LNCaP clone FGC (cell line): ENCODE measurements around the gene MCFD2.
A peak's percentile ranks its signal among the peaks of the same experiment; 100 is the strongest.
"Not testable (repeated sequence)": the region's sequence is repeated elsewhere in the genome, so short reads cannot be mapped to it uniquely, and the experiment has no call there.

ENCODE experiments used
- DNase-seq: peaks from one replicate; pipeline ENCODE4 v3.0.0-alpha.2; 2011; ENCODE audit warnings: low read depth
- H3K4me3 ChIP-seq: 2 replicates; pipeline ENCODE4 v1.5.1; 2011; ENCODE audit warnings: mild to moderate bottlenecking, low read depth, low read length, control low read depth
- CTCF ChIP-seq: IDR thresholded peaks from 2 replicates; pipeline ENCODE4 v1.5.1; 2012; ENCODE audit warnings: mild to moderate bottlenecking; ENCODE audit not compliant: control insufficient read depth, insufficient read depth; ENCODE audit errors: extremely low read depth

Gene MCFD2

GRCh38 chr2:46878240-46878877 is 37.2 kb downstream of the MCFD2 start:
- DNase-seq, result no peak
- TF ChIP-seq CTCF, result no peak
- H3K4me3 ChIP-seq, result no peak overlapping the region

GRCh38 chr2:46877619-46878113 is 37.9 kb downstream of the MCFD2 start:
- H3K4me3 ChIP-seq, result no peak overlapping the region
- no peak for TF ChIP-seq CTCF
- DNase-seq, result no peak

GRCh38 chr2:46876741-46877384 is 38.7 kb downstream of the MCFD2 start:
- no peak overlapping the region for H3K4me3 ChIP-seq
- DNase-seq, result peak; percentile 40
- peak; percentile 41 for TF ChIP-seq CTCF

GRCh38 chr2:46875962-46876689 is 39.5 kb downstream of the MCFD2 start:
- DNase-seq, H3K4me3 ChIP-seq: not testable (repeated sequence)

- TF ChIP-seq CTCF, result no peak
- DNase-seq, result no peak
- H3K4me3 ChIP-seq, result no peak overlapping the region
Measured at GRCh38 chr2:46875226-46875899, 40.2 kb downstream of the MCFD2 start.

GRCh38 chr2:46874236-46874929 is 41.2 kb downstream of the MCFD2 start:
- TF ChIP-seq CTCF, result no peak
- H3K4me3 ChIP-seq, result no peak overlapping the region
- DNase-seq, result no peak
